ENCODE results near the gene POLRMT. TPM values are rescaled to one million over a fixed set of nuclear protein-coding genes. Genes with fewer than 3 reads are reported as not detected.

POLRMT gene
- polyA plus RNA-seq, 1 experiment, result 38.6 TPM

DNA sequence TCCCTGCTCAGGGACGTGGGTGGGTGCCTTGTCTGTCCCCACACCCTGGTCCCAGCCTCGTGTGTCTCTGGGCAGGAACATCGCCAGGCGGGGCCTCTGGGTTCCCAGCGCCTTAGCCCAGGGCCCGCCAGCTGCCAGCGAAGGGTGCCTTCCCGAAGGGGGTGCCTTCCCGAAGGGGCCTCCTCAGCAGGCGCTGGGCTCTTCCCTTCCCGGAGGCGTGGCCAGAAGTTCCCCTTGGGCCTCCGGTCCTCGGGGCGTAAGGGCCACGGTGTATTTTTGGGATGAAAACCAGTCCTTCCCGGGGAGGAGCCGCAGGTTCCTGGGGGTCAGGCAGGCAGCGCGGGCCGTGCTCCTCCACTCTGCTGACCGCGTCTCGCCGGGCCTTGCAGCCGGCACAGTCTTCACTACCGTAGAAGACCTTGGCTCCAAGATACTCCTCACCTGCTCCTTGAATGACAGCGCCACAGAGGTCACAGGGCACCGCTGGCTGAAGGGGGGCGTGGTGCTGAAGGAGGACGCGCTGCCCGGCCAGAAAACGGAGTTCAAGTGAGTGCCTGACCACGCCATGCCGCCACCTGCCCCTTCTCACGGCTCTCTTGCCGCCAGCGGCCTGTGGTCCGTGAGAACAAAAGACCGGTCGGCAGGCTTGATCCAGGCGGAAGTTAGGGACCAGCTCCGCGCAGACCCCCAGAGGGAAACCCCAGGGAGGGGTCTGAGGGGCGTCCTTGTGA, 54.1 kb downstream of the POLRMT start:
- H3K4me3 ChIP-seq (ENCODE audit: low read depth, low read length), result no peak overlapping the region
- no peak for DNase-seq (ENCODE audit: low read depth)
- TF ChIP-seq, protein P1, sequence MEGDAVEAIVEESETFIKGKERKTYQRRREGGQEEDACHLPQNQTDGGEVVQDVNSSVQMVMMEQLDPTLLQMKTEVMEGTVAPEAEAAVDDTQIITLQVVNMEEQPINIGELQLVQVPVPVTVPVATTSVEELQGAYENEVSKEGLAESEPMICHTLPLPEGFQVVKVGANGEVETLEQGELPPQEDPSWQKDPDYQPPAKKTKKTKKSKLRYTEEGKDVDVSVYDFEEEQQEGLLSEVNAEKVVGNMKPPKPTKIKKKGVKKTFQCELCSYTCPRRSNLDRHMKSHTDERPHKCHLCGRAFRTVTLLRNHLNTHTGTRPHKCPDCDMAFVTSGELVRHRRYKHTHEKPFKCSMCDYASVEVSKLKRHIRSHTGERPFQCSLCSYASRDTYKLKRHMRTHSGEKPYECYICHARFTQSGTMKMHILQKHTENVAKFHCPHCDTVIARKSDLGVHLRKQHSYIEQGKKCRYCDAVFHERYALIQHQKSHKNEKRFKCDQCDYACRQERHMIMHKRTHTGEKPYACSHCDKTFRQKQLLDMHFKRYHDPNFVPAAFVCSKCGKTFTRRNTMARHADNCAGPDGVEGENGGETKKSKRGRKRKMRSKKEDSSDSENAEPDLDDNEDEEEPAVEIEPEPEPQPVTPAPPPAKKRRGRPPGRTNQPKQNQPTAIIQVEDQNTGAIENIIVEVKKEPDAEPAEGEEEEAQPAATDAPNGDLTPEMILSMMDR (IDR thresholded peaks at IDR 0.05; ENCODE audit: insufficient read depth, low read depth, low read length), result no peak
- POLR2A ChIA-PET, result no interaction called here
- no peaks in the 10 kb centered on the region for H3K27me3 ChIP-seq (ENCODE audit: control insufficient read depth, insufficient read depth, low read length)
- CTCF ChIA-PET, result no interaction called here
- peaks cover 21% of the 10 kb centered on the region for H3K36me3 ChIP-seq (ENCODE audit: control insufficient read depth, insufficient read depth, low read length)

DNA sequence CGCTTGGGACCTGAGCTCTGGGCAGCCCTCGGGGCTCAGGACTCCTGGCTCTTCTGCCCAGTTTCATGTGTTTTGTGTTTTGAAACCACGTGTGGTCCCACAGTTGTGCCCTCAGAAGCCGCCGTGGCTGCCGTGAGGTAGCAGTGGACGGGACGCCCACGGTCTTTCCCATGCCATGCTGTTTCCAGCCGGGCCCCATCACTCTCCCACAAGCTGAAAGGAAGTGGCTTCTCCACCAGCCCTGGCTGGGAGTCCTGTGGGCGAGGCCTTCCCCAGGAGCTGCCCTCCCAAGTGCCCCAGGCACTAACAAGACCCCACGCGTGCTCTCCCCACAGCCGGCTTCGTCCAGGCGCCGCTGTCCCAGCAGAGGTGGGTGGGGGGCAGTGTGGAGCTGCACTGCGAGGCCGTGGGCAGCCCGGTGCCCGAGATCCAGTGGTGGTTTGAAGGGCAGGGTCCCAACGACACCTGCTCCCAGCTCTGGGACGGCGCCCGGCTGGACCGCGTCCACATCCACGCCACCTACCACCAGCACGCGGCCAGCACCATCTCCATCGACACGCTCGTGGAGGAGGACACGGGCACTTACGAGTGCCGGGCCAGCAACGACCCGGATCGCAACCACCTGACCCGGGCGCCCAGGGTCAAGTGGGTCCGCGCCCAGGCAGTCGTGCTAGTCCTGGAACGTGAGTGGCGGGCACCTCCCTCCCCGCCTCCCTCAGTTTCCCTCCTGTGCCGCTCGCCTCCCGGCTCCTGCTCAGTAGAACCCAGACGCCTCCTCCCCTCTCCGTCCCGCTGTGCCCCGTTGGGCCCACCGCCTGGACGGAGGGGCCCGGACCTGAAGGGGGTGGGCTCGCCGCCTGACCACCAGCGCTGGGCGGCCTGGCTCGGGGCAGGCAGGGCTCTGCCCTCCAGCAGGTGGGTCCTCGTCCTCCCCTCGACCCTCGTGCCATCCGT, 55.6 kb downstream of the POLRMT start:
- Histone ChIP-seq H3K27me3 (ENCODE audit: control insufficient read depth, insufficient read depth, low read length) (no peaks in the 10 kb centered on the region), H3K4me3 (ENCODE audit: low read depth, low read length) (no peak overlapping the region), H3K36me3 (ENCODE audit: control insufficient read depth, insufficient read depth, low read length) (peaks cover 14% of the 10 kb centered on the region)
- CTCF ChIA-PET, result interaction anchor here (4.9 kb wide), 1 partner anchor 8 kb away, joined by 53 read pairs; no protein-coding TSS in a partner anchor
- TF ChIP-seq, protein P1 (IDR thresholded peaks at IDR 0.05; ENCODE audit: insufficient read depth, low read depth, low read length), result no peak
- POLR2A ChIA-PET, result no interaction called here
- DNase-seq (ENCODE audit: low read depth), result no peak

DNA sequence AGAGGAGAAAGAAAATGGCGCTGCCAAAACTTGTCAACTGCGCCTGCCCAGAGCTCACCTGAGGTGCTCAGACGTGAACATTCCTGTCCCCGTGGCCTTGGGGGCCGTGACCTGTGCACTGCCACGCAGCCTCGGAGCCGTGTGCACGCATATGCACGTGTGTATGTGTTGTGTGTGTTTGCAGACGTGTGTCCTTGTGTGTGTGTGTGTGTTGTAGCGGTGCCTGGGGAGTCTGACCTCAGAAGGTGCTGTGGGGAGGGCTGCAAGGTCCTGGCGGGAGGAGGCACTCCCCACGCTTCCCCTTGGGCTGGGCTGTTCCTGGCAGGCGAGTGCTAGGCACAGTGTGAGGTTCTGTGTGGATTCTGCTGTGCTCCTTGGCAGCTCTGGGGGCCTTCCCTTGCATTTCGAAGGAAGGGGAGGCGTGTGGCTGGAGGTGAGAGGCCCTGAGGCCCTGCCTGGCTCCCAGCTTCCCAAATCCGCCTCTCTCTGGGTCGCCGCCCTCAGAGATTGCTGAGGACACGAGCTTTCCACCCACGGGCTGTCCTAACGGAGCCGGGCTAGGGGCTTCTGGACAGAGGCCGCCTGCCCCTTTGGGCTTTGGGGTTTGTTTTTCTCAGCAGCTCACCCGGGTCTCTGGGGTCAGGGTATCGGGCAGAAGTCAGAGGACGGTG, 56.4 kb downstream of the POLRMT start:
- CTCF ChIA-PET, result interaction anchor here (0.8 to 4.9 kb wide), 4 partner anchors 9 to 157 kb away, joined by 3 to 53 read pairs (median 4); no protein-coding TSS in a partner anchor
- POLR2A ChIA-PET, result no interaction called here

DNA sequence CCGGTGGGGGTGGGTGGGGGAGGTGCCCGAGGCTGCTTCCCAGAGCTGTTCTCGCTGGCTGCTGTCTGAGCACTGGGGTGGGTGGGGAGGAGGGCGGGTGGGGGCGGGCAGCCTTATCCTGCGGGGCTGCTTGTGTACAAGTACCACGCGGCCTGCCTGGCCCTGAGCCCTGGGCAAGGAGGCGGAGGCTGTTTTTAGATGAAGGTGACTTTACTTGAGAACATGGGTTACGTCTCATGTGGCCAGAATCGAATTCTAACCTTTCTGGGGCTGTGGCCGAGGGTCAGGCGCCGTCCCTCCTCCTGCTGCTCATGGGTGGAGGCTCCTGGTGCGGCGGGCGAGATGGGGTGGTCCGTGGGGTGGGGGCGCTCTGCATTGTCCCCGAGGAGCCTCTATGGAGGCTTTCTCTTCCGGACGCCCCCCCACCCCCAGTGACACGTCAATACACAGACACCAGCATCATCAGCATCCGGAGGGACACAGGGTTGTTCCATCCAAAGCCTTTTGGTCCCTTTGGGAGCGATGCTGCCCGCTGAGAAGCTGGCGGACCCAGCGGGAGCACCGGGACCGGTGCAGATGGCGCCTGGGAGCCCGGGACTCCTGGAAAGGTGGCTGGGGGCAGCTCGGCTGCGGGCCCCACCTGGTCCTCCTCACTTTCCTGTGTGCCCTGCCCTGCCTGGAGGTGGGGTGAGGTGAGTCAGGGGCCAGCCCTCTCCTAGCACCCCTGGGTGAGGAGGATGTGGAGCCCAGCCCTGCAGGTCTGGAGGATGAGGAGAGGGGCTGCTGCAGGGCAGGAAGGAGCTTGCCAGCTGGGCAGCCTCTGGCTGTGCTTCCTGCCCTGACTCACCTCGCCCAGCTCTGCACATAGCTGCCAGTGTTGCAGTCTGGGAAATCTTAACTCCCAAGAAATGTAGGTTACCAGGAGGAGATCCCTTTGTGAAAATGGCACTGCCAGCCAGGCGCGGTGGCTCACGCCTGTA, 57.5 kb downstream of the POLRMT start:
- Histone ChIP-seq H3K36me3 (ENCODE audit: control insufficient read depth, insufficient read depth, low read length) (peaks cover 5% of the 10 kb centered on the region), H3K27me3 (ENCODE audit: control insufficient read depth, insufficient read depth, low read length) (no peaks in the 10 kb centered on the region), H3K4me3 (ENCODE audit: low read depth, low read length) (peak overlapping the region; percentile 29)
- ChIA-PET CTCF (interaction anchor here (0.8 to 4.9 kb wide), 6 partner anchors 10 to 158 kb away, joined by 3 to 53 read pairs (median 3); no protein-coding TSS in a partner anchor), POLR2A (no interaction called here)
- TF ChIP-seq, protein P1 (IDR thresholded peaks at IDR 0.05; ENCODE audit: insufficient read depth, low read depth, low read length), result no peak
- no peak for DNase-seq (ENCODE audit: low read depth)

More for the DNA sequence above, 56.4 kb downstream of the POLRMT start:
- Histone ChIP-seq H3K4me3 (ENCODE audit: low read depth, low read length) (no peak overlapping the region), H3K36me3 (ENCODE audit: control insufficient read depth, insufficient read depth, low read length) (peaks cover 12% of the 10 kb centered on the region), H3K27me3 (ENCODE audit: control insufficient read depth, insufficient read depth, low read length) (no peaks in the 10 kb centered on the region)
- TF ChIP-seq, protein P1 (IDR thresholded peaks at IDR 0.05; ENCODE audit: insufficient read depth, low read depth, low read length), result no peak
- DNase-seq (ENCODE audit: low read depth), result no peak

All from BJ (cell line).